MCF 10A (cell line): ENCODE measurements around the gene CATSPERB. TPM values are rescaled to one million over a fixed set of nuclear protein-coding genes. Genes with fewer than 3 reads are reported as not detected.

Experiments used
- Bru-seq: library from RNA; stranded (reverse); fragments of 400-500 nt; gene quantifications from one replicate; lab custom pipeline; 2021; lab: Mats Ljungman, UMichigan
- BruChase-seq, 2 experiments: library from RNA; stranded (reverse); fragments of 400-500 nt; gene quantifications; one replicate each; lab custom pipeline; 2021; lab: Mats Ljungman, UMichigan
- BruUV-seq: library from RNA; stranded (reverse); fragments of 400-500 nt; replicated peaks from 2 replicates; lab custom pipeline; 2021; lab: Mats Ljungman, UMichigan
- CTCF ChIA-PET: fragments of 300-600 bp; sonication (Branson Sonifier 250); formaldehyde crosslinking; extraction: SDS; loops from one replicate; lab custom pipeline; 2021; ENCODE audit warnings: antibody characterized with exemption, inconsistent platforms; lab: Yijun Ruan, JAX
- POLR2A ChIA-PET: fragments of 300-600, 350-650 bp; sonication (Branson Sonifier 250); formaldehyde crosslinking; extraction: SDS; loops from one replicate; lab custom pipeline; 2020; ENCODE audit warnings: antibody characterized with exemption, inconsistent platforms; lab: Yijun Ruan, JAX
- DNase-seq: peaks from one replicate; pipeline ENCODE4 v3.0.0-alpha.2; 2018; ENCODE audit not compliant: unreplicated experiment
- H3K27ac Mint-ChIP-seq: one replicate; pipeline ENCODE4 v1.8.0; 2022; ENCODE audit warnings: mild to moderate bottlenecking, low read depth, mixed read lengths; ENCODE audit not compliant: unreplicated experiment
- H3K27me3 Mint-ChIP-seq: one replicate; pipeline ENCODE4 v1.8.0; 2022; ENCODE audit warnings: mixed read lengths; ENCODE audit not compliant: insufficient read depth, unreplicated experiment
- H3K36me3 Mint-ChIP-seq: one replicate; pipeline ENCODE4 v1.8.0; 2022; ENCODE audit warnings: mild to moderate bottlenecking, moderate library complexity, mixed read lengths; ENCODE audit not compliant: insufficient read depth, unreplicated experiment
- H3K4me1 Mint-ChIP-seq: one replicate; pipeline ENCODE4 v1.8.0; 2022; ENCODE audit warnings: mixed read lengths; ENCODE audit not compliant: insufficient read depth, unreplicated experiment
- H3K4me3 Mint-ChIP-seq: one replicate; pipeline ENCODE4 v1.8.0; 2022; ENCODE audit warnings: mild to moderate bottlenecking, moderate library complexity, mixed read lengths; ENCODE audit not compliant: unreplicated experiment
- H3K9me3 Mint-ChIP-seq: one replicate; pipeline ENCODE4 v1.8.0; 2022; ENCODE audit warnings: mixed read lengths; ENCODE audit not compliant: unreplicated experiment
- CTCF ChIP-seq: fragments of 200-600 bp; IDR thresholded peaks from one replicate; pipeline ENCODE4 v1.8.0; 2022; ENCODE audit warnings: antibody characterized with exemption, mild to moderate bottlenecking; ENCODE audit not compliant: unreplicated experiment
- intact Hi-C: fragments of 100-400 bp; cut with micrococcal nuclease; formaldehyde crosslinking; loops from 2 replicates; pipeline ENCODE4 v1.14.1; 2022
- long read RNA-seq: library from polyadenylated mRNA; stranded (forward); transcript quantifications from one replicate; pipeline ENCODE4 v2.0.0, GENCODE V29; 2022
- total RNA-seq: library from RNA; stranded (reverse); gene quantifications from 2 replicates; pipeline ENCODE4 v1.2.3, GENCODE V29; 2022

CATSPERB gene
- total RNA-seq (0.71 and 1.1 TPM in 2 replicates), Bru-seq, nascent RNA (percentile 27 among the genes with signal in this experiment), BruChase-seq, experiment 1, labeled RNA remaining after a 6-hour chase (percentile 34 among the genes with signal in this experiment), BruChase-seq, experiment 2, labeled RNA remaining after a 2-hour chase (percentile 42 among the genes with signal in this experiment)
- long read RNA-seq: 0 reads

GRCh38 chr14:91731986-91732385, at the start of gene CATSPERB:
Gene CATSPERB (minus strand): TSS chr14:91732086. CDS start chr14:91729479, 2,607 bp downstream.
- no peaks in the 10 kb centered on the region for H3K27me3 Mint-ChIP-seq
- no peak within 1 kb of the TSS for H3K4me3 Mint-ChIP-seq
- BruUV-seq: no TSS peak
- peaks cover 9% of the 10 kb centered on the region for H3K4me1 Mint-ChIP-seq
- TF ChIP-seq CTCF: no peak
- no peaks in the 10 kb centered on the region for H3K9me3 Mint-ChIP-seq
- no peak within 1 kb of the TSS for H3K27ac Mint-ChIP-seq
- ChIA-PET CTCF (interaction anchor here (0.6 kb wide), 1 partner anchor 181 kb away, joined by 3 read pairs; no protein-coding TSS in a partner anchor), POLR2A (interaction anchor here (1.2 kb wide), 1 partner anchor 10 kb away, joined by 3 read pairs; no protein-coding TSS in a partner anchor)
- H3K36me3 Mint-ChIP-seq: no peaks in the 10 kb centered on the region
- DNase-seq: no peak
- intact Hi-C loops: no loop called here

GRCh38 chr14:91780452-91780851, 48.6 kb upstream of the CATSPERB start:
- no TSS peak for BruUV-seq
- intact Hi-C loops: no loop called here
- POLR2A ChIA-PET: no interaction called here
- DNase-seq: no peak
- Mint-ChIP-seq H3K4me1 (no peaks in the 10 kb centered on the region), H3K36me3 (no peaks in the 10 kb centered on the region), H3K27ac (no peak overlapping the region), H3K4me3 (no peak overlapping the region), H3K9me3 (no peaks in the 10 kb centered on the region), H3K27me3 (no peaks in the 10 kb centered on the region)
- CTCF ChIA-PET: interaction anchor here (0.5 kb wide), 1 partner anchor 9 kb away, joined by 3 read pairs; no protein-coding TSS in a partner anchor
- TF ChIP-seq CTCF: no peak

- intact Hi-C loops: no loop called here
- no peaks in the 10 kb centered on the region for H3K4me1 Mint-ChIP-seq
These were observed 46.3 kb upstream of the CATSPERB start for GRCh38 chr14:91778217-91778616.

More at GRCh38 chr14:91778217-91778616, 46.3 kb upstream of the CATSPERB start:
- no peaks in the 10 kb centered on the region for H3K27me3 Mint-ChIP-seq
- no TSS peak for BruUV-seq
- no peaks in the 10 kb centered on the region for H3K36me3 Mint-ChIP-seq
- no peak for TF ChIP-seq CTCF
- H3K9me3 Mint-ChIP-seq: no peaks in the 10 kb centered on the region
- ChIA-PET POLR2A (no interaction called here), CTCF (no interaction called here)
- H3K4me3 Mint-ChIP-seq: no peak overlapping the region
- DNase-seq: no peak
- H3K27ac Mint-ChIP-seq: no peak overlapping the region
